Stimulated activated CD4-positive, alpha-beta T cell treated with anti-CD3 and anti-CD28 coated beads, Interleukin-2, amount 100 ng/mL, for 24 hours (primary cell): Measurements from ENCODE around the gene STAU1.
A peak's percentile ranks its signal among the peaks of the same experiment; 100 is the strongest.
"Not testable (repeated sequence)": the region's sequence is repeated elsewhere in the genome, so short reads cannot be mapped to it uniquely, and the experiment has no call there.

ENCODE experiments used
- DNase-seq, 2 donors: peaks; one replicate each; pipeline ENCODE4 v3.0.0-alpha.2; 2020

STAU1 gene, protein sequence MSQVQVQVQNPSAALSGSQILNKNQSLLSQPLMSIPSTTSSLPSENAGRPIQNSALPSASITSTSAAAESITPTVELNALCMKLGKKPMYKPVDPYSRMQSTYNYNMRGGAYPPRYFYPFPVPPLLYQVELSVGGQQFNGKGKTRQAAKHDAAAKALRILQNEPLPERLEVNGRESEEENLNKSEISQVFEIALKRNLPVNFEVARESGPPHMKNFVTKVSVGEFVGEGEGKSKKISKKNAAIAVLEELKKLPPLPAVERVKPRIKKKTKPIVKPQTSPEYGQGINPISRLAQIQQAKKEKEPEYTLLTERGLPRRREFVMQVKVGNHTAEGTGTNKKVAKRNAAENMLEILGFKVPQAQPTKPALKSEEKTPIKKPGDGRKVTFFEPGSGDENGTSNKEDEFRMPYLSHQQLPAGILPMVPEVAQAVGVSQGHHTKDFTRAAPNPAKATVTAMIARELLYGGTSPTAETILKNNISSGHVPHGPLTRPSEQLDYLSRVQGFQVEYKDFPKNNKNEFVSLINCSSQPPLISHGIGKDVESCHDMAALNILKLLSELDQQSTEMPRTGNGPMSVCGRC

DNA sequence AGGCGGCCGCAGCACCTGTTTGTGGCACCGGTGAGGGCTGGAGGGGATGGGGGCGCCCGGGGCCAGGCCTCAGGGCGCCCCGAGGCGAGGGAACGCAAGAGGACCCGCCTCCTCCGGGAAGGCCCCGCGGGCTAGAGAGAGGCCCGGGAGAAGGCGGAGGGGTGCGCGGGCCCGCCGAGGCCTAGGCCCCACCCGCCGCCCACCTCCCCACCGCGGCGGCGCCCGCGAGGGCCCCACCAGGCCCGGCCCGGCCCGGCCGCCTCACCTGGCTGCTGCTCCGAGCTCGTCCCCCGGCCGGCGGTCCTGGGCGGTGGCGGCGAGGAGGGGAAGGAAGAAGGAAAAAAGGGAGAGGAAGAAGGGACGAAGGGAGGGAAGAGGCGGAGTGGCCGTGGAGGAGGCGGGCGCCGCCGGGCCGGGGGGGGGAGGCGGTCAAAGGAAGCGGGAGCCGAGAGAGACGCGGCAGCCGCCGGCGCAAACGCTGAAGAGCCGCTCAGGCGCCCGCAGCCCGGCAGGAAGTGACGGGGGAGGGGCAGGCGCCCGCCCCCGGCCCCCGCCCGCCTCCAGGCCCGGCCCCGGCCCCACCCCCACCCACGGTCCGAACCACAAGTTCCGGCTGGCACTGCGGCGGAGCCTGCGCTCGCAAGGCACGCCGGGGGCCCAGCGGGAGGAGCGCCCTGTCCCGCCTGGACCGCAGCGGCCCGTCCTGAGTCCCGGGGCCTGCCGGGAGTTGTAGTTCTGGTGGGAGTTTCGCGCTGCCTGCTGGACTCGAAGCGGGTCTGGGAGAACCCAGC is at the start of gene STAU1:
Gene STAU1 (minus strand): TSS at position 484 of the 791 bp plus-strand sequence. CDS start 22,133 bp downstream, outside the sequence.
- peak; percentile 92 to 93 for DNase-seq

DNA sequence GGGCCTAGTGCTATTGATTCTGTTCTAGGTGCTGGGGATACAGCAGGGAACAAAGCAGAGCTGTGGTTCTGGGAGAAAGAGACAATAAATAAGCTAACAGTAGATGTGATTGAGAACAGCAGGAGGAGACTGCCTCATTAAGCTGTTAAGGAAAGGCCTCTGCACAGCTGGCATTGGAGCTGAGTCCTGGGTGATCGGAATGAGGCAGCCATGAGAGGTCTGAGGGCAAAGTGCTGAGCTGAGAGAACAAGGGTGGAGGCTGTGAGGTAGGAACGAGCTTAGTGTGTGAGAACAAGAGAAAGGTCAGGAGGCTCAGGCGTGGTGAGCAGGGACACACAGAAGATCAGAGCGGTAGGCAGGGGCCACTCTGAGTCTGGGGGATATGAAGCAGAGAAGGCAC is 49.4 kb upstream of the STAU1 start:
- no peak for DNase-seq

DNA sequence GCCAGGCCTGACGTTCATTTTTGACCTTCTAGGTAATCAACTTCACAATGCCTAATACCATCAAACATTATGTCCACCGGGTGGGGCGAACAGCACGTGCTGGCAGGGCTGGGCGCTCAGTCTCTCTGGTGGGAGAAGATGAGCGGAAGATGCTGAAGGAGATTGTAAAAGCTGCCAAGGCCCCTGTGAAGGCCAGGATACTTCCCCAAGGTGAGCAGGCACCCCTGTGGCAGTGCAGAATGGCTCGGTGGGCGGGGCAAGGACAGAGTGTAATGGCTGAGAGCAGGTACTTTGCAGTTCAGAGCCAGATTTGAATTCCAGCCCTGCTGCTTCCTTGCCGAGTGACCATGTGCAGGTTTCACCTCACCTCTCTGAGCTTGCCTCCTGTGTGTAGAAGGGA is 48.2 kb upstream of the STAU1 start:
- no peak for DNase-seq

DNA sequence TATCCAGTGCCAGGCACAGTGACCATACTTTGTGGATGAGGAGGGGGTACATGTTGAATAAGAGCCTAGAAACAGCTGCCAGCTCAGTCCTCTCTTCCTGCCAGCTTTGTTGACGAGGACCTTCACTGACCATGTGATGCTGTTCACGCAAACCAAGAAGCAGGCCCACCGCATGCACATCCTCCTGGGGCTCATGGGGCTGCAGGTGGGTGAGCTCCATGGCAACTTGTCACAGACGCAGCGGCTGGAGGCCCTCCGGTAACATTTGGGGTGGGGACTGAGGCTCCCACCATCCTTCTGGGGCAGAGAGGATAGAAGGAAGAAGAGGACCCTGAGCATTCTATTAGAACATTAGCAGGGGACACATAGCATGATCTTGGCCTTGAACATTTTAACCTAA is 46.7 kb upstream of the STAU1 start:
- no peak for DNase-seq

DNA sequence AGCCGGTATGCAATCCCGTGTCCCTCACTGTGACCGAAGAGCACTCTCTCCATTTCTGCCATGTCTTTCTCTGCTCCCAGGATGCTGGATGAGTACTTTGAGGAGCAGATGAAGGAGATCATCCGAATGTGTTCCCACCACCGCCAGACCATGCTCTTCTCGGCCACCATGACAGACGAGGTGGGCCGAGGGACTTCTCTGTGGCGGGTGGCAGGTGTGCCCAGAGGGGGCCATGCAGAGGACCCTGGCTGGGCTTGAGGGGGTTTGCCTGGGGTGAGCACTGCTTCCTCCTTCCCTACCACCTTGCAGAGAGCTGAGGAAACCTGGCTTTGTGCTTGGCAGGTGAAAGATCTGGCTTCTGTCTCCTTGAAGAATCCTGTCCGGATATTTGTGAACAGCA is 45.1 kb upstream of the STAU1 start:
- DNase-seq, result no peak

DNA sequence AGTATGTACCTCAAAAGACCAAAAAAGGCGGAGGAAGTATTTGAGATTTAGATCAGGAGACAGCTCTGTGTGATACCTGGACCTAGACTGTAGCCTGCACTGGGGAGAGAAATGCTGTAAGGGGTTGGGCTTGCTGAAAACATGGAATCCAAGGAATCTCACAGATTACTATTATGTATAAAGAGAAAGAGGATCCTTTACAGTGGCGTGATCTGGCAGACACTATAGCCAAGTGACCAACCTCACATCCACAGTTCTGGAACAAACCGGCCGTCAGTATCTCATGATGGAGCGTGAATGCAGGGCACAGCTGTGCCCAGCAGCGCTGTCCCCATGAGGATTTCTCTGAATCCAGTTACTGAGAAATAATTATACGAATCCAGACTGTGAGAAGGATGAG is 43.3 kb upstream of the STAU1 start:
- no peak for DNase-seq

DNA sequence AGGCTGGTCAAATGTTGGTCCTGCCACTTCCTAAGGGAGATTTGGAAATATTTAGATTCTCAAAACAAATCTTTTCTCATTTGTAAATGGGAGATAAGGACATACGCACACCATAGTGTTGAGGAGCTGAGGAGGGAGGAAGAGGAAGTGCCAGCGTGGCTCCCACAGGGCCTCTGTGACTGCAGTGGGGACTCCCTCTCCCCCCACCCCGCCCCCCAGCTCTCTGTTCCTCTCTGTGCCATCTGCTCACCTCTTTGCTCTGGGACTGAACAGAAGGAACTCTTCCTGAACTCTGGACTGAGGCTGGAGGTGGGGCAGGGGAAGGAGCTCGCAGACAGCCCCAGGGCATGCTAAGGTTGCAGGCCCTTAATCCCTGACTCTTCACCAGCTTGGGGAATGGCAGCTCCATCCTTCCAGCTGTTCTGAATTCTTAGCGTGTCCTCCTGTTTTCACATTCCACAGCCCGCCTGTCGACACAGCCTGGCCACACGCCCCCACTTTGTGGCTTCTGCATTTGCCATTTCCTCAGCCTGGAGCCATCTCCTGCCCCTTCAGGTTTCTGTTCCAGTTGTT is 42.5 kb upstream of the STAU1 start:
- DNase-seq, result no peak

DNA sequence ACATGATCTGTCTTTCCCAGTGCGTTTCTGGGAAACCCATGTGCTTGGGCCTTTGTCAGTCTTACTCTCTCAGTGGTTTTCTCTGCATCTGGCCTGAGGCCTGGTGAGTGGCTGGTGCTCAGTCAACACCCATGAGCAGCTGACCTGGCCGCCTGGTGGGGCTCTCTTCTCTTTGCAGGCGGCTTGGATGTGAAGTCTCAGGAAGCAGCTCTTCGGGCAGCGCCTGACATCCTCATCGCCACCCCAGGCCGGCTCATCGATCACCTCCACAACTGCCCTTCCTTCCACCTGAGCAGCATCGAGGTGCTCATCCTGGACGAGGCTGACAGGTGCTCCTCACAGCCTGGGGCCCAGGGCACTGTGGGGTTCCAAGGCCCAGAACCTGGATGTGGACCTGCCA is 41.9 kb upstream of the STAU1 start:
- no peak for DNase-seq

DNA sequence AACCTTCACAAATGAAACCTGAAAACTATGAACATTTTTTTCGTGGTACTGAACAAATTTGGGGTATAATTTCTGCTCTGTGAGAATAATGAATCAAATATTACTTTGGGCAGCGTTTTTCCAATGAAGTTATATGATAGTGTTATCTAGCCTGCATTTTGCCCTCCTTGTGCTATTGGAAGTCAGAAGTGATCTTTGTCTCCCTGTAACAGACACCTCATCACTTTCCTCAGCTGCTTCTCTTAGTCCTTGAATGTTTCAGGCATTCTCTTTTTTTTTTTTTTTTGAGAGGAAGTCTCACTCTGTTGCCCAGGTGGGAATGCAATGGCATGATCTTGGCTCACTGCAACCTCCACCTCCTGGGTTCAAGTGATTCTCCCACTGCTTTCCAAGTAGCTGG is 41.2 kb upstream of the STAU1 start:
- no peak for DNase-seq

DNA sequence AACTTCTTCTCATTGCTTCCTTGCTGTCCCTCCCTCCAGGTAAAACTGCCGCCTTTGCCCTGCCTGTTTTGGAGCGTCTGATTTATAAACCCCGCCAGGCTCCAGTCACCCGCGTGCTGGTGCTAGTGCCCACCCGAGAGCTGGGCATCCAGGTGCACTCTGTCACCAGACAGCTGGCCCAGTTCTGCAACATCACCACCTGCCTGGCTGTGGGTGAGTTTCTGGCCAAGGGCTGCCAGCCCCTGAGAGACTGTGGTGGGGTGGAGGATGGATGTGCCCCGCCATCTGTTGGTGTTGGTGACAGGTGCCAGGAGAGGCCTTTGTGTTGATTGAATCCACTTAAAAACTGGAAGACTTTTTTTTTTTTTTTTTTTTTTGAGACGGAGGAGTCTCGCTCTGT is 40.5 kb upstream of the STAU1 start:
- no peak for DNase-seq

DNA sequence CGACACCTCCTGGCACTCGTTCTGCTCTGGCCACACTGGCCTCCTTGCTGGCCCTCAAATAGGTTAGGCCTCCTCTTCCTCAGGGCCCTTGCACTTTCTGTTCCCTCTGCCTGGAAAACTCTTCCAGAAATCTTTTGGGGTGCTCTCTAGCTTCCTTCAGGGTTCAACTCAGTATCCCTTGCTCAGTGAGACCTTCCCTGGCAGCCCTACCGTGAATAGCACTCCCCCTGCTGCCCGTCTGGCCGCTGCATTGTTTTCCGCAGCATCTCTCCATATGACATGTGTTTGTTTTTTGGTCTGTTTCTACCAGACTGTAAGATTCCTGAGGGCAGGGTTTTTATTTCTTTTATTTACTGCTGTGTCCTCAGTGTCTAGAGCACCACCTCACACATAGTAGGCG is 37.8 kb upstream of the STAU1 start:
- no peak for DNase-seq

DNA sequence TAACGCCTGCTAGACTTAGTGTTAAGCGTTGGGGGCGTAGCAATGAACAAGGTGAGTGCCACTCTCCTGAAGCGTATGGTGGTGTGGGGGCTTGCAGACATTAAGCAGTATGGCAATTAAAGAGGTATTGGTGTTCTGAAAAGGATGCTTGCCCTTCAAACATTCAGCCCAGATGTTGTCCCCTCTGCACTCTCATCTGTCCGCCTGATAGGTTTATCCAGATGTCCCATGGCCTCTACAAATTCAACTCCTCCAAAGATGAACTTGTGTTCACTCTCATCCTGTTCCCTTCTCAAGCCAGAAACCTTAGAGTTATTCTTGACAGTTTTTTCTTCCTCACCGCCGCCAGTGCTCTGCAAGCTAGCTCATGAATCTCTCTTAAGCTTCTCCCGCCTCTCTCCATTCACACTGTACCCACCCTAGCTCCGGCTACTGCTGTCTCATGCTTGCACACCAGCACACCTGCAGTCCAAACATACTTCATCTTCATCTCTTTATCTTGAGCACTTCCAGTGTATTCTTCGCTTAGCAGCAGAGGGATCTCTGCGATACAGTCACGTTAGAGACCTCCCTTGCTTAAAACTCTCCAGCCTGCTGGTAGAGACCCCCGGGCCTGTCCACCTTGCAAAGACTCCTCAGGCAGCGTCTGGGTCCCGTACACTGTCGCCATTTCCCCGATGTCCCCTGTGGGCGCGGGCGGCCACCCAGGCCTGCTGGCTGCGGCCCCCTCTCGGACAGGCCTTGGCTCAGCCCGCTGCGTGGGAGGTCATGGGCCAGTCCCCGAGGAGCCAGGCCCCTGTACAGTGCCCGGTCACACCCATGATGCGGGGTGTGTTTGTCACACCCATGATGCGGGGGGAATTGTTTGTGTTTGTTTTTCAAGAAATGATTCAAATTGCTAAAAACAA is 32.0 kb upstream of the STAU1 start:
- no peak for DNase-seq

DNA sequence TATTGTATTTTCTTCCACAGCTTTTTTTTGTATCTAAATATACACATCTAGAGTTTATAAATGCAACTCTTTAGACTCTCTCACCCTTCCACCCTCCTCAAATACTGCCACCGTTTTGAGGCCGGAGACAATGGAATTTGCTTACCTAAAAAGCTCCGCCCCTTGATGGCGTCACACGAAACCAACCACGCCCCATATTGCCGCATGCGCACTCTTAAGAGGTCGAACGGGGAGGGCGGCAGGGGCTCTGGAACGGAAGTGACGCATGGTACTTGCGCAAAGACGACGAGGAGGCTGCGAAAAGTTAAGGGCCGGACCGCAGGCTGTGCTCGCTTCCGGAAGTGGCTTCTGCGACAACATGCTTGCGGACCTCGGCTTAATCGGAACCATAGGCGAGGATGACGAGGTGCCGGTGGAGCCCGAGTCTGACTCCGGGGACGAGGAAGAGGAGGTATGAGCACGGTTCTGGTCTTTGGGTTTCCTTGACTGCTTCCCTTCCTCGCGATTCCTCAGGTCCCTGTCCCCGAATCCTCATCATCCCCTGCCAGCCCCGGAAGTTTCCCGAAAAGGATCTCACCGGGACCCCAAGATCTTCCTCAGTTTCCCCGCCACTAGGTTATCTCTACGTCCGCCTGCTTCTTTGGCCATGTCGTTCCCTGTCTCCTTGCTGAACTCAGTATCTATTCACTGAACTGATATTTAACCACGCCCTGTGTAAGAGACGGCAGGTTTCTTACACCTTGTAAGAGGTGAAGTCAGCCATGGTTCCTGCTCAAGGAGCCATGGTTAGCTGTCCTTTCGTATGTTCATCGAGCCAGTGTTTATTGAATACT is 31.2 kb upstream of the STAU1 start, which contains the start of gene DDX27:
Gene DDX27 (plus strand): TSS at position 326 of the 833 bp plus-strand sequence. CDS start 33 bp downstream, at position 359.
- DNase-seq, result peak; percentile 94 to 95

DNA sequence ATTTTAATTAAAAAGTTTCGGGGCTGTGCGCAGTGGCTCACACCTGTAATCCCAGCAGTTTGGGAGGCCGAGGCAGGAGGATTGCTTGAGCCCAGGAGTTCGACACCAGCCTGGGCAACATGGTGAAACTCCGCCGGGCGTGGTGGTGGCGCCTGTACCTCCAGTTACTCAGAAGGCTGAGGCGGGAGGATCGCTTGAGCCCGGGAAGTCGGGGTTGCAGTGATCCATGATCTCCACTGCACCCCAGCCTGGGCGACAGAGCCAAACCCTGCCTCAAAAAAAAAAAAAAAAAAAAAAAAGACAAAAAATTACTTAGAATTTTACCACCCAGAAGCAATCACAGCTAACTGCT is 30.6 kb upstream of the STAU1 start:
- DNase-seq, result not testable (repeated sequence)

DNA sequence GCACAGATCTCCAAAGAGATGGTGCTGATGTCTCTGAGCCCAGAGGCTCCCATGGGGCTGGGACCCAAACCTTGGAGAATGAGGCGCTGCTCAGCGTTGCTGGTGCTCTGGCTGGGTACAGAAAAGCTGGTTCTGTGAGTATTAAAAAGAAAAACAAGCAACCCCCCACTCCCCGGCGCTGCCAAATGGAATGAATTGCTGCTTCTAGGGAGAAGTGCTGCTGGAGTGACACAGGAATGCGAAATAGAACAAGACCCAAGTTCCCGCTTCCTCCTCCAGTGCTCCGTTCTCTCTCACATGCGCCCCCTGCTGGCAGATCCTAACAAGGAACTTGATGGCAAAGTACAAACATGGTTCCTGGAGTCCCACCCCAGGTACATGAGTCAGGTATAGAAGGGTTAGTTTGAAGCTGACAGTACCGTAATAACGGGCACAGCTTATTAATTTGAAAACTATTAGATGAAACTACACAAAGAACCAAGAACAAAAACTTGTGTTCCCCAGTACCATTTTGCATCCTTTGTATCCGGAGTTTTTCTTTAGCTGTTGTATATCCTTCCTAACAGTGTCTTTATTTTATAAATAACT is 29.0 kb upstream of the STAU1 start:
- DNase-seq, result peak; percentile 99

DNA sequence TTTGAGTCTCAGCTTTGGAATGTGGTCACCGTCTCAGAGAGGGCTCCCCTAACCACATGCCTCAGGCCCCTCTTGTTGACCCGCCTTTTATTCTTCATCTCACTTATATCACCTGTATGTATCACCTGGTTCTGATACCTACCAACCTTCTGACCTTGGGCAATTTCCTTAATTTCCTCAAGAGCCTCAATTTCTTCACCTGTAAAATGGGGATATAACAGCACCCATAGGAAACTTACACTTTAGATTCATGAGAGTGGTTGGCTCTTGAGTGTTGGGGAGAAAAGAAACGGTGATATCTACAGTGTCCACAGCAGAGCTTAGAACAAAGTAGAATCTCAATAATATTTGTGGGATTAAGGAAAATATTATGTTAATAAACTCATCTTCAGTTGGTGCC is 27.1 kb upstream of the STAU1 start:
- DNase-seq, result no peak

DNA sequence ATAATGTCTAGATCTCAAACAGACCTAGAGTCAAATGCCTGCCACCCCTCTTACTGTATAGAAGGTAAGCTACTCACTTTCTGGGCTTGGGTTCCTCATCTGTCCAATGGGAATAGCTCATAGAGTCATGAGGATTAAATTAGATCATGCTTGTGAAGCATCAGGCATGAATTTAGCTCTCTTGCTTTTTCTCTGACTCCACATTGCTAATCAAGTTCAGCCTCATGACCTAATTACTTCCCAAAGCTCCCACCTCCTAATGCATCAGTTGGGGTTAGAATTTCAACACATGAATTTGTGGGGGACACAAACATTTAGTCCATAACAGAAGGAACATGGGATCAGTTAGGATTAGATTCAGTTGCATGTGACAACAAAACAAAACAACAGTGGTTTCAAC is 26.4 kb upstream of the STAU1 start:
- no peak for DNase-seq

DNA sequence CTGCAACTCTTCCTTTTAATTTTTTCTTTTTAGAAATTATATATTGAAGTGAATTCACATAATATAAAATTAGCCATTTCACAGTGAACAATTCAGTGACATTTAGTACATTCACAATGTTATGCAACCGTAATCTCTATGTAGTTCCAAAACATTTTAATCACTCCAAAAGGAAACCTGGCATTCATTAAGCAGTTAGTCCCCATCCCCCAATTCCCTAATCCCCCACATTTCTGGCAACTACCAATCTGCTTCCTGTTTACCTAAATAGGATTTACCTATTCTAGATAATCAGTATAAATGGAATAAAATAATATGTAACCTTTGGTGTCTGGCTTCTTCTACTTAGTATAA is 22.6 kb upstream of the STAU1 start:
- no peak for DNase-seq

DNA sequence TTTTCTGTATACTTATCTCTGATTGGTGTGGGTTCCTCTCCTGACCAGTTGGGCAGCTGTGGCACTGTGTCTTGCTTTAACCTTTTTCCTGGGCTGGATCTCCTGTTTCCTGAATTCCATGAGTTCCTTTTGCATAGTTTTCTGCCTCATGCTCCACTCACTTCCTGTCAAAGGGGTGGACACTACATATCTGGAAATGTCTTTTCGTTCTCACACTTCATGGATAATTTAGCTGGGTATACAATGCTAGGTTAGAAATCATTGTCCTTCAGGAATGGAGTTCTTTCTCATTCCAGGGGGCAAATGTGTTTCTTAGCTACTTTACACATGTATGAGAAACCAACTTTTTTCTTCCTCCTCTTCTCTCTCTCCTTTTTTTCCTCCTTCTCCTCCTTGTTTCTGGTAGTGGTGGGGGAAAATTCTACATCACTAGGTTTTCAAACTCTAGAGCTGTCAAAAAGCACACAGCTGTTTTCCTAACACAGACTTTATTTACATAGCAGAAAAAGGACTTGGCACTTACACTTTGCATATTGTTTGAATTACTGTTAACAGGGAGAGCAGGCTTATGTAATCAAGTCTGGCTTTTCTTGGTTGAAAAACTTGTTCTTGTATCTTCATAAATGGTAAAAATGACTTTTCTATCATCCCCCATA is 22.1 kb upstream of the STAU1 start:
- no peak for DNase-seq

DNA sequence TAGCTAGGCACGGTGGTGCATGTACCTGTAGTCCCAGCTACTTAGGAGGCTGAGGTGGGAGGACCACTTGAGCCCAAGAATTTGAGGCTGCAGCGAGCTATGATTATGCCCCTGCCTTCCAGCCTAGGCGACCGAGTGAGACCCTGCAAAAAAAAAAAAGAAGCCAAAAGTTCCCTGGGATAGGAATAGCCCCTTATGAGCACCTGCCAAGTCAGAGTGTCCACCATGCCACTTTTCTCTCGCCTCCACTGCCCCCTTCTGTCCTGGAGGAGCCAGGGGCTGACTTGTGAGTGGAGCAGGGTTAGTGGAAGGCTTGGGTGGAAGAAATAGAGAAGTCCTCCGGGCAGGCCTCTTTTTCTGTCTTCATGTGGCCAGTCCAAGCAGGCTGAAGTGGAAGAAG is 18.9 kb upstream of the STAU1 start:
- no peak for DNase-seq

DNA sequence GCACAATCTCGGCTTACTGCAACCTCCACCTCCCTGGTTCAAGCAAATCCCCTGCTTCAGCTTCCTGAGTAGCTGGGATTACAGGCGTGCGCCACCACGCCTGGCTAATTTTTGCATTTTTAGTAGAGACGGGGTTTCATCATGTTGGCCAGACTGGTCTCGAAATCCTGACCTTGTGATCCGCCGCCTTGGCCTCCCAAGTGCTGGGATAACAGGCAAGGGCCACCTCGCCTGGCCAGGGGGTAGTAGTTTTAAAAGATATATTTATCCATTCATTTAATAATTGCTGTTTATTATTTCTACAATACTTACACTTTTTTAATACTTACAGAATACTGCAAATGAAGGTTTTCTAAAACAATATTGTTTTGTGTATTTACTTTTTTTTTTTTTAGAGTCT is 15.6 kb upstream of the STAU1 start:
- no peak for DNase-seq
